HEK293T (cell line): ENCODE data around the gene SLC25A11.
"Not testable (repeated sequence)": the region's sequence is repeated elsewhere in the genome, so short reads cannot be mapped to it uniquely, and the experiment has no call there.

Experiments
- CTCF ChIA-PET: fragments of 350-600 bp; formaldehyde crosslinking; extraction: SDS; loops from one replicate; lab custom pipeline; 2021; ENCODE audit warnings: antibody characterized with exemption, inconsistent platforms; lab: Yijun Ruan, JAX
- POLR2A ChIA-PET: fragments of 350-600 bp; formaldehyde crosslinking; extraction: SDS; loops from one replicate; lab custom pipeline; 2020; ENCODE audit warnings: antibody characterized with exemption, inconsistent platforms; lab: Yijun Ruan, JAX
- DNase-seq: peaks from one replicate; pipeline ENCODE4 v3.0.0; 2012; ENCODE audit warnings: mixed read lengths; ENCODE audit errors: extremely low spot score
- ARNT ChIP-seq: fragments of 450-650 bp; IDR thresholded peaks from 2 replicates; pipeline ENCODE4 v1.6.1; 2017; ENCODE audit warnings: mild to moderate bottlenecking
- BHLHE40 ChIP-seq: fragments of 450-650 bp; IDR thresholded peaks from 2 replicates; pipeline ENCODE4 v1.6.1; 2016; ENCODE audit warnings: mild to moderate bottlenecking, moderate library complexity, borderline replicate concordance
- CTBP1 ChIP-seq: fragments of 450-650 bp; IDR thresholded peaks from 2 replicates; pipeline ENCODE4 v1.6.1; 2016; ENCODE audit warnings: borderline replicate concordance
- ELF4 ChIP-seq: fragments of 450-650 bp; IDR thresholded peaks from 2 replicates; pipeline ENCODE4 v1.6.1; 2017; ENCODE audit warnings: antibody characterized with exemption
- FOXA1 ChIP-seq: fragments of 450-650 bp; IDR thresholded peaks from 2 replicates; pipeline ENCODE4 v1.6.1; 2016; ENCODE audit warnings: mild to moderate bottlenecking
- FOXK2 ChIP-seq: fragments of 450-650 bp; IDR thresholded peaks from 2 replicates; pipeline ENCODE4 v1.6.1; 2016; ENCODE audit warnings: mild to moderate bottlenecking
- FOXM1 ChIP-seq: fragments of 450-650 bp; IDR thresholded peaks from 2 replicates; pipeline ENCODE4 v1.6.1; 2017; ENCODE audit warnings: mild to moderate bottlenecking, borderline replicate concordance
- HDGF ChIP-seq: fragments of 450-650 bp; IDR thresholded peaks from 2 replicates; pipeline ENCODE4 v1.6.1; 2017; ENCODE audit warnings: antibody characterized with exemption, borderline replicate concordance
- L3MBTL2 ChIP-seq: fragments of 450-650 bp; conservative IDR thresholded peaks from 2 replicates; pipeline ENCODE4 v1.6.1; 2016; ENCODE audit warnings: mild to moderate bottlenecking
- LEF1 ChIP-seq: fragments of 450-650 bp; IDR thresholded peaks from 2 replicates; pipeline ENCODE4 v1.6.1; 2017; ENCODE audit warnings: mild to moderate bottlenecking, borderline replicate concordance
- NFRKB ChIP-seq: fragments of 450-650 bp; IDR thresholded peaks from 2 replicates; pipeline ENCODE4 v1.6.1; 2016; ENCODE audit warnings: mild to moderate bottlenecking, moderate library complexity
- SP1 ChIP-seq: fragments of 450-650 bp; IDR thresholded peaks from 2 replicates; pipeline ENCODE4 v1.6.1; 2017
- SUZ12 ChIP-seq: fragments of 450-650 bp; IDR thresholded peaks from 2 replicates; pipeline ENCODE4 v1.6.1; 2016; ENCODE audit warnings: mild to moderate bottlenecking
- TARDBP ChIP-seq: fragments of 450-650 bp; IDR thresholded peaks from 2 replicates; pipeline ENCODE4 v1.6.1; 2016
- ZNF384 ChIP-seq: fragments of 450-650 bp; IDR thresholded peaks from 2 replicates; pipeline ENCODE4 v1.6.1; 2016
- TF ChIP-seq, protein P1 (sequence below): fragments of 450-650 bp; IDR thresholded peaks from 2 replicates; pipeline ENCODE4 v1.6.1; 2016

Gene SLC25A11

GRCh38 chr17:4919511-4920047, 20.3 kb downstream of the SLC25A11 start:
- TF ChIP-seq HDGF (no peak), NFRKB (no peak), BHLHE40 (no peak), SP1 (no peak), SUZ12 (no peak), ARNT (no peak), FOXA1 (no peak), TARDBP (no peak), L3MBTL2 (no peak), LEF1 (no peak), ZNF384 (no peak), CTBP1 (no peak), FOXM1 (no peak), FOXK2 (no peak), ELF4 (no peak)
- TF ChIP-seq, protein P1, sequence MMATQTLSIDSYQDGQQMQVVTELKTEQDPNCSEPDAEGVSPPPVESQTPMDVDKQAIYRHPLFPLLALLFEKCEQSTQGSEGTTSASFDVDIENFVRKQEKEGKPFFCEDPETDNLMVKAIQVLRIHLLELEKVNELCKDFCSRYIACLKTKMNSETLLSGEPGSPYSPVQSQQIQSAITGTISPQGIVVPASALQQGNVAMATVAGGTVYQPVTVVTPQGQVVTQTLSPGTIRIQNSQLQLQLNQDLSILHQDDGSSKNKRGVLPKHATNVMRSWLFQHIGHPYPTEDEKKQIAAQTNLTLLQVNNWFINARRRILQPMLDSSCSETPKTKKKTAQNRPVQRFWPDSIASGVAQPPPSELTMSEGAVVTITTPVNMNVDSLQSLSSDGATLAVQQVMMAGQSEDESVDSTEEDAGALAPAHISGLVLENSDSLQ = no peak
- no peak for DNase-seq
- ChIA-PET POLR2A (interaction anchor here (0.7 to 1.5 kb wide), 4 partner anchors 15 to 67 kb away, joined by 3 to 6 read pairs (median 3); partner anchors contain the start of genes CAMTA2, RNF167 and SLC25A11), CTCF (no interaction called here)

GRCh38 chr17:4914551-4914950, 25.3 kb downstream of the SLC25A11 start:
- POLR2A ChIA-PET = interaction anchor here (1.2 kb wide), 2 partner anchors 25 to 53 kb away, joined by 5 to 12 read pairs; partner anchors contain the start of genes RNF167, SLC25A11 and SPAG7
- CTCF ChIA-PET, DNase-seq: not testable (repeated sequence)

GRCh38 chr17:4913994-4914393, 25.9 kb downstream of the SLC25A11 start:
- CTCF ChIA-PET = no interaction called here
- DNase-seq = no peak
- TF ChIP-seq FOXA1 (no peak), LEF1 (no peak), BHLHE40 (no peak), ELF4 (no peak), FOXM1 (no peak), L3MBTL2 (no peak), HDGF (no peak), ZNF384 (no peak), NFRKB (no peak), CTBP1 (no peak), ARNT (no peak), SUZ12 (no peak), TARDBP (no peak), SP1 (no peak), FOXK2 (no peak)
- TF ChIP-seq, protein P1 = no peak
- POLR2A ChIA-PET = interaction anchor here (1.2 kb wide), 2 partner anchors 26 to 53 kb away, joined by 5 to 12 read pairs; partner anchors contain the start of genes RNF167, SLC25A11 and SPAG7

GRCh38 chr17:4908711-4909496, 30.9 kb downstream of the SLC25A11 start:
- no peak for TF ChIP-seq CTBP1
- TF ChIP-seq ARNT = no peak
- no peak for TF ChIP-seq FOXM1
- no peak for TF ChIP-seq TARDBP
- TF ChIP-seq ELF4 = no peak
- TF ChIP-seq BHLHE40 = no peak
- TF ChIP-seq, protein P1 = no peak
- TF ChIP-seq SUZ12 = no peak
- no peak for TF ChIP-seq SP1
- no peak for TF ChIP-seq ZNF384
- TF ChIP-seq NFRKB = no peak
- no peak for TF ChIP-seq FOXK2
- TF ChIP-seq HDGF = no peak
- no peak for TF ChIP-seq FOXA1
- ChIA-PET POLR2A (interaction anchor here (0.5 to 2.5 kb wide), 17 partner anchors 8 to 189 kb away, joined by 3 to 38 read pairs (median 4); partner anchors contain the start of genes CAMTA2, ENO3, INCA1 and KIF1C), CTCF (interaction anchor here (0.5 to 1.6 kb wide), 13 partner anchors 14 to 488 kb away, joined by 3 to 8 read pairs (median 5); partner anchors contain the start of genes CAMTA2, ENO3, RNF167 and SLC25A11)
- peak; percentile 86 for DNase-seq

GRCh38 chr17:4908301-4908700, 31.5 kb downstream of the SLC25A11 start:
- ChIA-PET POLR2A (interaction anchor here (0.5 to 2.5 kb wide), 9 partner anchors 10 to 153 kb away, joined by 3 to 38 read pairs (median 5); partner anchors contain the start of genes CAMTA2, ENO3, INCA1 and KIF1C), CTCF (interaction anchor here (0.5 to 1.6 kb wide), 9 partner anchors 14 to 487 kb away, joined by 3 to 8 read pairs (median 5); partner anchors contain the start of genes CAMTA2, ENO3, RNF167 and SLC25A11)
- no peak for DNase-seq
- TF ChIP-seq TARDBP (peak; percentile 49; the same call in 1 of the 2 replicates), SP1 (no peak)

- CTCF ChIA-PET, DNase-seq, POLR2A ChIA-PET: not testable (repeated sequence)
These were observed 33.2 kb downstream of the SLC25A11 start for GRCh38 chr17:4906642-4907041.
